MM.1S (cell line): ENCODE measurements around the gene GPR108.

ENCODE experiments used
- DNase-seq: peaks from one replicate; pipeline ENCODE4 v3.0.0-alpha.2; 2015
- H2AFZ ChIP-seq: fragments of 300-600 bp; sonication (generic); 2 replicates; pipeline ENCODE4 v1.6.0; 2016; ENCODE audit warnings: antibody characterized with exemption, low read length
- H3F3A ChIP-seq: fragments of 300-600 bp; sonication (generic); 2 replicates; pipeline ENCODE4 v1.6.1; 2016; ENCODE audit warnings: mild to moderate bottlenecking, antibody characterized with exemption, low read length, moderate library complexity, mixed read lengths; ENCODE audit not compliant: insufficient read depth
- H3K27ac ChIP-seq: fragments of 300-600 bp; sonication (generic); 2 replicates; pipeline ENCODE4 v1.5.1; 2016; ENCODE audit warnings: mild to moderate bottlenecking, low read length
- H3K27me3 ChIP-seq: fragments of 300-600 bp; sonication (generic); replicated peaks from 2 replicates; pipeline ENCODE4 v1.6.0; 2016; ENCODE audit warnings: low read length; ENCODE audit not compliant: insufficient read depth
- H3K36me3 ChIP-seq: fragments of 300-600 bp; sonication (generic); replicated peaks from 2 replicates; pipeline ENCODE4 v1.6.1; 2016; ENCODE audit warnings: mild to moderate bottlenecking, low read length, mixed read lengths; ENCODE audit not compliant: insufficient read depth
- H3K4me1 ChIP-seq: fragments of 300-600 bp; sonication (generic); 2 replicates; pipeline ENCODE4 v1.6.1; 2016; ENCODE audit warnings: low read length, mixed read lengths
- H3K4me2 ChIP-seq: fragments of 300-600 bp; sonication (generic); 2 replicates; pipeline ENCODE4 v1.6.0; 2016; ENCODE audit warnings: low read depth, low read length
- H3K4me3 ChIP-seq: fragments of 300-600 bp; sonication (generic); 2 replicates; pipeline ENCODE4 v1.5.1; 2016; ENCODE audit warnings: low read length, mixed read lengths
- H3K79me2 ChIP-seq: fragments of 300-600 bp; sonication (generic); 2 replicates; pipeline ENCODE4 v1.6.1; 2016; ENCODE audit warnings: mixed run types, low read length, mixed read lengths
- H3K9ac ChIP-seq: fragments of 300-600 bp; sonication (generic); 2 replicates; pipeline ENCODE4 v1.6.1; 2016; ENCODE audit warnings: low read length, mixed read lengths
- H3K9me2 ChIP-seq: fragments of 300-600 bp; sonication (generic); replicated peaks from 2 replicates; pipeline ENCODE4 v1.6.1; 2016; ENCODE audit warnings: mild to moderate bottlenecking, low read length, mixed read lengths; ENCODE audit not compliant: insufficient read depth
- H3K9me3 ChIP-seq: fragments of 300-600 bp; sonication (generic); replicated peaks from 2 replicates; pipeline ENCODE4 v1.6.1; 2016; ENCODE audit warnings: mild to moderate bottlenecking, low read length, mixed read lengths; ENCODE audit not compliant: insufficient read depth
- H4K20me1 ChIP-seq: fragments of 300-600 bp; sonication (generic); 2 replicates; pipeline ENCODE4 v1.6.1; 2016; ENCODE audit warnings: mild to moderate bottlenecking, low read length, moderate library complexity, mixed read lengths; ENCODE audit not compliant: insufficient read depth
- EZH2 ChIP-seq: fragments of 300-600 bp; sonication (generic); optimal IDR thresholded peaks from 2 replicates; pipeline ENCODE3; 2017; ENCODE audit warnings: low read depth, mild to moderate bottlenecking, antibody characterized with exemption, low read length, mixed read lengths
- EZH2phosphoT487 ChIP-seq: fragments of 300-600 bp; sonication (generic); IDR thresholded peaks from 2 replicates; pipeline ENCODE4 v1.6.1; 2018; ENCODE audit warnings: antibody characterized with exemption, low read length
- TF ChIP-seq, protein P1 (sequence below): fragments of 300-600 bp; sonication (generic); IDR thresholded peaks from 2 replicates; pipeline ENCODE4 v1.5.1; 2016; ENCODE audit warnings: antibody characterized with exemption, low read length, mixed read lengths

Gene GPR108

GRCh38 chr19:6707658-6708018 is 29.7 kb downstream of the GPR108 start:
- H3K4me1 ChIP-seq = no peaks in the 10 kb centered on the region
- H3K9ac ChIP-seq = no peak overlapping the region
- H3F3A ChIP-seq = no peaks in the 10 kb centered on the region
- peaks cover 84% of the 10 kb centered on the region for H3K27me3 ChIP-seq
- no peak overlapping the region for H3K4me2 ChIP-seq
- no peaks in the 10 kb centered on the region for H3K79me2 ChIP-seq
- no peaks in the 10 kb centered on the region for H3K36me3 ChIP-seq
- no peak overlapping the region for H2AFZ ChIP-seq
- no peak overlapping the region for H3K27ac ChIP-seq
- no peaks in the 10 kb centered on the region for H4K20me1 ChIP-seq
- no peak overlapping the region for H3K4me3 ChIP-seq
- no peaks in the 10 kb centered on the region for H3K9me3 ChIP-seq
- H3K9me2 ChIP-seq = no peaks in the 10 kb centered on the region
- no peak for TF ChIP-seq EZH2
- TF ChIP-seq, protein P1, sequence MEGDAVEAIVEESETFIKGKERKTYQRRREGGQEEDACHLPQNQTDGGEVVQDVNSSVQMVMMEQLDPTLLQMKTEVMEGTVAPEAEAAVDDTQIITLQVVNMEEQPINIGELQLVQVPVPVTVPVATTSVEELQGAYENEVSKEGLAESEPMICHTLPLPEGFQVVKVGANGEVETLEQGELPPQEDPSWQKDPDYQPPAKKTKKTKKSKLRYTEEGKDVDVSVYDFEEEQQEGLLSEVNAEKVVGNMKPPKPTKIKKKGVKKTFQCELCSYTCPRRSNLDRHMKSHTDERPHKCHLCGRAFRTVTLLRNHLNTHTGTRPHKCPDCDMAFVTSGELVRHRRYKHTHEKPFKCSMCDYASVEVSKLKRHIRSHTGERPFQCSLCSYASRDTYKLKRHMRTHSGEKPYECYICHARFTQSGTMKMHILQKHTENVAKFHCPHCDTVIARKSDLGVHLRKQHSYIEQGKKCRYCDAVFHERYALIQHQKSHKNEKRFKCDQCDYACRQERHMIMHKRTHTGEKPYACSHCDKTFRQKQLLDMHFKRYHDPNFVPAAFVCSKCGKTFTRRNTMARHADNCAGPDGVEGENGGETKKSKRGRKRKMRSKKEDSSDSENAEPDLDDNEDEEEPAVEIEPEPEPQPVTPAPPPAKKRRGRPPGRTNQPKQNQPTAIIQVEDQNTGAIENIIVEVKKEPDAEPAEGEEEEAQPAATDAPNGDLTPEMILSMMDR = no peak
- TF ChIP-seq EZH2phosphoT487 = no peak
- DNase-seq = no peak

GRCh38 chr19:6707011-6707657 is 30.2 kb downstream of the GPR108 start:
- Histone ChIP-seq H3K27ac (no peak overlapping the region), H3K9ac (no peak overlapping the region), H3K4me1 (no peaks in the 10 kb centered on the region), H3K9me2 (no peaks in the 10 kb centered on the region), H3K27me3 (peaks cover 84% of the 10 kb centered on the region), H4K20me1 (no peaks in the 10 kb centered on the region), H3K4me2 (no peak overlapping the region), H3K4me3 (no peak overlapping the region), H3K79me2 (no peaks in the 10 kb centered on the region), H2AFZ (no peak overlapping the region), H3K36me3 (no peaks in the 10 kb centered on the region), H3K9me3 (no peaks in the 10 kb centered on the region), H3F3A (no peaks in the 10 kb centered on the region)
- TF ChIP-seq EZH2 (no peak), EZH2phosphoT487 (no peak)
- TF ChIP-seq, protein P1 = no peak
- DNase-seq = no peak

DNA sequence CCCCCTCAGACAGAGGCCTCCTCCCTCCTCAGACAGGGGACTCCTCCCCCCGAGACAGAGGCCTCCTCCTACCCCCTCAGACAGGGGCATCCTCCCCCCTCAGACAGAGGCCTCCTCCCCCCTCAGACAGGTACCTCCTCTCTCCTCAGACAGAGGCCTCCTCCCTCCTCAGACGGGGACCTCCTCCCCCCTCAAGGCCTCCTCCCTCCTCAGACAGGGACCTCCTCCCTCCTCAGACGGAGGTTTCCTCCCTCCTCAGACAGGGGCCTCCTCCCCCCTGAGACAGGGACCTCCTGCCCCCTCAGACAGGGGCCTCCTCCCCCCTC is 30.8 kb downstream of the GPR108 start:
- H2AFZ ChIP-seq = no peak overlapping the region
- no peaks in the 10 kb centered on the region for H3K36me3 ChIP-seq
- no peaks in the 10 kb centered on the region for H4K20me1 ChIP-seq

More for the DNA sequence above, 30.8 kb downstream of the GPR108 start:
- Histone ChIP-seq H3K4me1 (no peaks in the 10 kb centered on the region), H3K79me2 (no peaks in the 10 kb centered on the region), H3K27ac (no peak overlapping the region), H3K9me2 (no peaks in the 10 kb centered on the region), H3K4me2 (no peak overlapping the region), H3F3A (no peaks in the 10 kb centered on the region), H3K9me3 (no peaks in the 10 kb centered on the region), H3K27me3 (peaks cover 84% of the 10 kb centered on the region), H3K9ac (no peak overlapping the region), H3K4me3 (no peak overlapping the region)
- DNase-seq = no peak
- TF ChIP-seq EZH2 = no peak
- TF ChIP-seq, protein P1 = no peak
